Globus pallidus (tissue), 1 donor: ENCODE results near the gene FAM83G.
"Not testable (repeated sequence)": the region's sequence is repeated elsewhere in the genome, so short reads cannot be mapped to it uniquely, and the experiment has no call there.

Experiments used
- DNase-seq: peaks from one replicate; pipeline ENCODE4 v3.0.0-alpha.2; 2015; ENCODE audit warnings: low spot score

Gene FAM83G

DNA sequence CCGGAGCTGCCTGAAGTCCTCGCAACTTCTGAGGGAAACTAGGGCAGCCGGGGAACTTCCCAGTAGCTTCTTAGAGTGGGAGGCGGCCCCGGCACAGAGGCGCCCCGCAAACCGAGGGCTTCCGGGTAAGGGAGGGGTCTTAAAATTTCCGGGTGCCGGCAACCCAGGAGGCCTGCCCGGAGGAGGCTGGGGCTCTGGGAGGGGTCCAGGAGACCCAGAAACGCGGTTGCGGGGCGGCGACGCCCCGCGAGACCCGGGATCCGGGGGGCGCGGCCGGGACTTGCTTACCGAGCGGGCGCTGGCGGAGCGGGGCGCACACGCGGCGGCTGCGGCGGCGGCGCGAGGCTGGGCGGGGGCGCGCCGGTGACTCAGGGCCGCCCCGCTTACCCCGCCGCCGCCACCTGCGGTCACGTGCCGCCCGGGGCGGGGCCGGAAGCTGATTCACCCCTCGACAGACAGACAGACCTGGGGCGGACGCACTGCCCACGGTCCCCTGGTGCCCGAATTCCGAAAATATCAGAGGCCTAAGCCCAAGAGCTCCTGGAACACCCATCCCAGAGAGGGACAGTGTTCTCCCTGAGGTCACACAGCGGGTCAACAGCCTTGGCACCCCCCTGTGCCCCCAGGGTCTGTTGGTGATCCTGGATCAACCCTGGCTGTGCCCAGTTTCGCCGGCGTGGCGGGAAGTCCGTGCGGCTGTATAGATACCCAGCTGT lies at the start of gene FAM83G:
Gene FAM83G, minus strand, starts transcription at position 344 of the 716 bp plus-strand sequence. CDS start 723 bp downstream, outside the sequence.
- DNase-seq: no peak

DNA sequence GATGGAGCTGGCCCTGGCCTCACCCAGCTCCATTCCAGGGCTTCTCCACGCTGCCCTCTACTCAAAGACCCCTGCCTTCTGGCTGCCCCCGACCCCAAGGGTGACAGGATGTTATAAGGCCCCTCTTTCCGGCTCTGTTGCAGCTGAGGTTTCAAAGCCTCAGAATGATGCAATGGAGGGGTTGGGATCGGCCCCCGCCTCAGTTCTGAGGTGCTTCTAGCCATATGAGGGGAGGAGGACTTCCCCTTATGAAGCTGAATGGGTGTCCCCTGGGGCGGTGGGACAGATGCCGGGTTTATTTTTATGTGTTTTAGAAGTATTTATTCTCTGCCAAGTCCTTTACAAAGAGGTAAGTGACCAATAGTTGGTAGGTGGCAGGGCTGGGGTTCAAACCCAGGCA lies 44.3 kb upstream of the FAM83G start:
- not testable (repeated sequence) for DNase-seq

DNA sequence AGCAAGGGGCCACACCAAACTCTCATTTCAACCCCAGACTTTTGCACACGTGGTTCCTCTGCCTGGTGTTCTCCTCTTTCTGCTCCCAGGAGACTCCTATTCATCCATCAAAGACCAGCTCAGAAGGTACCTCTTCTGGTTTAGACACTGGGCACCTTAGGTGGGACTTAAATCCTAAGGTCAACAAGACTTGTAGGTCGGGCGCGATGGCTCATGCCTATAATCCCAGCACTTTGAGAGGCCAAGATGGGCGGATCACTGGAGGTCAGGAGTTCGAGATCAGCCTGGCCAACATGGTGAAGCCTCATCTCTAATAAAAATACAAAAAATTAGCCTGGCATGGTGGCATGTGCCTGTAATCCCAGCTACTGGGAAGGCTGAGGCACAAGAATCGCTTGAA lies 42.9 kb upstream of the FAM83G start:
- not testable (repeated sequence) for DNase-seq

DNA sequence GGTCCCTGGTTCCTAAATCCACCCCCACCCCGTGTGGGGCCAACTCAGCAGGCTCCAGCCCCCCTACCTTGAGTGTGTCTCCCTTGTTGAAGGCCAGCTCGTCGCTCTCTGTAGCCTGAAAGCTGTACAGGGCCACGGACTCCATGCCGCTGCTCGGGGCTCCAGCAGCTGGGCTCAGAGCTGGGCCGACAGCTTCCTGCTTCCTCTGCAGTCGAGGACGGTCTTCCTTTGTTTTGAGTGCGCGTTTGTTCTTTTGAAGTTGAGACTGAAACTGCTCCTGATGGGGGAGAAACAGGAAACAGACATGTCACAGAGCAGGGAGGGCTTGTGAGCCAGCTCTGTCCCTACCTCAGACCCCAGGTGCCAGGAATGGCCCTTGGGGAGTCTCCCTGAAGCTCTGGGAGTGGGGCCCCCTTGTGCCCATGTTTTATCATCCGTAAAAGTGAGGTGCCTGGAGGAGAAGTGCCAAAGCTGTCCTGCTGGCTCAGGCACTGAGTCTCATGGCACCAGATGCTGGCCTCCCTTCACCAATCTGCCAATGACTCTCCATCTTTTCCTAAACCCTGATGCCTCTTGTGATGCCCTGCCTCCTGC lies 42.3 kb upstream of the FAM83G start, which contains the start of gene GRAP:
Gene GRAP, minus strand, starts transcription at position 176 of the 594 bp plus-strand sequence. Its CDS starts 31 bp downstream, at position 145.
- not testable (repeated sequence) for DNase-seq

DNA sequence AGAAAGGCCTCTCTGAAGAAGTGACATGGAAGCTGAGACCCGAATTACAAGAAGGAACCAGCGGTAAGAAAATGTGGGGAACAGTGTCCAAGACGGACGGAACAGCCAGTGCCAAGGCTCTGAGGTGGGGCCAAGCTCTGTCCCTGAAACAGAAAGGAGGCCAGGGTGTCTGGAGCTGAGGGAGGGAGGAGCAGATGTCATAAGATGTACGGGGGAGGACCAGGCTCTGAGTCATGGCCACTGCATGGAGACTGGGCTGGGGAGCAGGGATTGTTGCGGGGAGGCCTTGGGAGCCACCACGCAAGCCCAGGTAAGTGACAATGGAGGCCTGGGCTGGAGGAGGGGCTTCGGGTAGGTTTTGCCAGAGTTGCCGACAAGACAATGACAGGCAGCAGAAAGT lies 40.1 kb upstream of the FAM83G start:
- DNase-seq: not testable (repeated sequence)

GRCh38 chr17:19043032-19043431 lies 38.5 kb upstream of the FAM83G start:
- DNase-seq: not testable (repeated sequence)

- DNase-seq: not testable (repeated sequence)
These were observed 37.8 kb upstream of the FAM83G start for GRCh38 chr17:19042369-19042768.

- DNase-seq: not testable (repeated sequence)
These were observed 37.3 kb upstream of the FAM83G start for GRCh38 chr17:19041871-19042270.

GRCh38 chr17:19040350-19040749 lies 35.8 kb upstream of the FAM83G start:
- DNase-seq: not testable (repeated sequence)

- DNase-seq: not testable (repeated sequence)
These were observed 34.2 kb upstream of the FAM83G start for GRCh38 chr17:19038730-19039129.

DNA sequence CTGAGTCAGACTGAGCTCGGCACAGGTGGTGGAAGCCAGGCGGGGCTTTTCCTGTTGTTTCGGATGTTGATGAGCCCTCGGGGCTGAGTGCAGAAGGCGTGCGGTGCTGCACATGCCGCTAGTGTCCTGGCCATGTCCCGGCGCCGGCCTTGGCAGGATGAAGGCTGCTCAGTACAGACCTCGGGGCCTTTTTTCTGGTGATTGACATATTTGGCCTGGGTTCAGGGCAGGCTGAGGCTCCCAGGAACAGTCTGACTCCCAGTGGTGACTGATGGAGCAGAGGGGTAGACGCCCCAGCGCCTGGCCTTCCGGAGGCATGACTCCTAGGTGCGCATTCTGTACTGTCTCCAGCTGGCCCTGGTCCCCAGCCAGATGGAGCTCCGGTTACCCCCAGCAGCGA lies 33.4 kb upstream of the FAM83G start:
- not testable (repeated sequence) for DNase-seq

DNA sequence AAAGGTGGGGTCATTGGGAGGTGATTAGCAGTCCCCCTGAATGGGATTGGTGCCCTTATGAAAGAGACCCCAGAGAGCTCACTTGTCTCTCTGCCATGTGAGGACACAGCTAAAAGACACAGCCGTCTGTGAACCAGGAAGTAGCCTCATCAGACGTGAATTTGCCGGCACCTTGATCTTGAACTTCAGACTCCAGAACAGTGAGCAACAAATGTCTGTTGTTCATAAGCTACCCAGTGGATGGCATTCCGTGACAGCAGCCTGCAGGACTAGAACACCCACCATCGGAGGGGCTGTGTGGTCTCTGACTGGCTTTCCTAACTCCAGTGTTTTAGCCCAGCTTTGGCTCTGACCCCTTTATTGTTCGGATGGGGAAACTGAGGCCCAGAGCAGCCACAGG lies 33.0 kb upstream of the FAM83G start:
- not testable (repeated sequence) for DNase-seq

DNA sequence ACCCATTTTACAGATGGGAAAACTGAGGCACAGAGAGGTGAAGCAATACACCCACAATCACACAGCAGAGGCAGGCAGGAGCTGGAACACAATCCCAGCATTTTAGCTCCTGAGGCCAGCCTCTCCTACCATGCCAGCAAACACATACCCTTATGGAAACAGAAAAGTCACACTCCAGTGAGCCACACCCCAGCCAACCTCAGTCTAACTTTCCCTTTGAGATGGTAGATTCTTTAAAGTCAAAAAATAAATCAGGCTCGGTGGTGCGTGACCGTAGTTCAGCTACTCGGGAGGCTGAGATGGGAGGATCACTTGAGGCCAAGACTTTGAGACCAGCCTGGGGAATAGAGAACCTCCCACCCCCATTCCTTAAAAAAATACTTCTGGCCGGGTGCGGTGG lies 31.6 kb upstream of the FAM83G start:
- not testable (repeated sequence) for DNase-seq

GRCh38 chr17:19032377-19032988 lies 27.9 kb upstream of the FAM83G start:
- DNase-seq: not testable (repeated sequence)

GRCh38 chr17:19031729-19032128 lies 27.2 kb upstream of the FAM83G start:
- not testable (repeated sequence) for DNase-seq

DNA sequence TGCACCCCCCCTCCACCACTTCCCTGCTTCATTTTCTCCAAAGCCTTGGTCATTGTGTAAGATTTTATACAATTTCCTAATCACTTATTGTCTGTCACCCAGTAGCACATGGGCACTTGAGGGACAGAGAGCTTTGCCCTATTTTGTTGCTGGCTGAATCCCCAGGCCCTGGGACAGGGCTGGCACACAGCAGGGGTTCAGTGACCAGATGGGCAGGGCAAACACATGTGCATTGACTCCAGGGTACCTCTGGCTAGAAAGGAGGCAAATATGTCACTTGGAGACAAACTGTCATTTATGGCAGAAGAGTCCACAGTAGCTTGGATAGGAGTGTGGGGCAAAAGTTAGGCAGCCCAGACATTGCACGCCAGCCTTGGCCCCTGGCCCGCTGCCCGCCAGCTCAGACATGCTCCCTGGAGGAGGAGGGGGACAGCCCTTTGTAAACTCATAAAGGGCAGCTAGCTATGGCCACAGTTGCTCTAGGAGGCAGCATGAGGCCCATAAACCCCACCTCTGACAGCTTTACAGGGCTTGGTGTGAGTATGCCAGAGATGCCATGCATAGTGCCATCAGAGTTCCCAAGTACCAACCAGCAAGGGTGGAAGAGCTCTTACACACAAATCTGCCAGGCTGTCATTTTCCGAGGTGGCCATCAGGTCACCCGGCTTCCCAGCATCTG lies 26.3 kb upstream of the FAM83G start:
- not testable (repeated sequence) for DNase-seq

GRCh38 chr17:19029740-19030139 lies 25.2 kb upstream of the FAM83G start:
- DNase-seq: not testable (repeated sequence)

DNA sequence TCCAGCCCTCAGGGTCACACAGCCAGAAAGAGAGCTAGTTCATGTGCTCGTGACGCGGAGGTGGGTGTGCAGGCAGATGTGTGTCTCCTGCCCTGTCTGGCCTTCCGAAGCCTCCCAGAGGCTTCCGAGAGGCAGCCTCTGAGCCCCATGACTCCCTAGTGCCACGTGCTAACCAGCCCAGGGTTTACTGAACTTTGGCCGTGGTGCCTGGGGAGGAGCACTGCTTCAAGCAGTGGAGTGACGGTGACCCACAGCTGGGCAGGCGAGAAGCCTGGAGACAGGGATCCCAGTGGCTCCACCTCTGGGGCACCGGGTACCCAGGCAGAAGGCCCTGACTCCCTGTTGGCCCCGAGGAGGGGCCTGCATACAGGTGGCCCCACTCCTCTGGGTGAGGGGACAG lies 24.1 kb upstream of the FAM83G start:
- DNase-seq: not testable (repeated sequence)

DNA sequence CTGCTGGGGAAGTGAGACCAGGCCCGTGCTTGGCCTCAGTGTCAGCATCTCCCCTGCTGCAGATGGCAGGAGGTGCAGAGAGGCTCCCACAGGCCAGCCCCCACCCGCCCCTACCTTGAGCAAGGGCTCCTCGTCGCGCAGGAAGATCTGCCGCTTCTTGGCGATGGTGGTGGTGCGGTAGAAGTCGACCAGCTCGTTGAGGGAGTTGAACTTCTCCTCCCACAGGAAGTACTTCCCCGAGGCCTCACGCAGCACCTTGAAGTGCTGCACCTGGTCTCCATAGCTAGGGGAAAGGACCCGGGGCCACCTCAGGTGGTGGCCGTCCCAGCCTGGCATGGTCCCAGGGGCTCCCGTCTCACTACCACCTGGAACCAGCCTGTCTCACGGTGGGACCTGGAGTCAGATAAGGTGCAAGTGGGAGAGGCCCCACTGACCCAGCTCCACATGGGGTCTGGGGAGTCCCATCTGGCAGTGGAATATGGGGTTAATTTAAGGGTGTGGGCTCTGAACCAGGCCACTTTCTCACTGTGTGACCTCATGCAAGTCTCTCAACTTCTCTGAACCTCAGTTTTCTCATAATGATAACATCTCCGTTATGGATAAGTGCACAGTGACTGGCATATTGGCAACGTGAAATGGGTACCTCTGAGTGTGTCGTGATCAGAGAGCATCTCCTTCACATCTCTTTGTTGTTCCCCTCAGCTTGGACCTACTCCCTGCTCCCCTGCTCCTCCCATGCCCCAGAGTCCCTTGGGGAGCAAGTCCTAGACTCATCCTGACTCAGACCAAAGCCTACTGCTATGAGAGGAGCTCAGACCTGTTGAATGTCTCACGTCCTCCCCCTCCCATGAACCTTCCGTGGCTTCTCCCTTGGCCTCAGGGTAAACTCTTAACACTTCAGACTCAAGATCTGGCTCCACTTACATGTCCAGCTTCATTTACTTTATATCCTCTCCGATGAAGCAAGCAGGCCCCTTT lies 19.8 kb upstream of the FAM83G start:
- no peak for DNase-seq

DNA sequence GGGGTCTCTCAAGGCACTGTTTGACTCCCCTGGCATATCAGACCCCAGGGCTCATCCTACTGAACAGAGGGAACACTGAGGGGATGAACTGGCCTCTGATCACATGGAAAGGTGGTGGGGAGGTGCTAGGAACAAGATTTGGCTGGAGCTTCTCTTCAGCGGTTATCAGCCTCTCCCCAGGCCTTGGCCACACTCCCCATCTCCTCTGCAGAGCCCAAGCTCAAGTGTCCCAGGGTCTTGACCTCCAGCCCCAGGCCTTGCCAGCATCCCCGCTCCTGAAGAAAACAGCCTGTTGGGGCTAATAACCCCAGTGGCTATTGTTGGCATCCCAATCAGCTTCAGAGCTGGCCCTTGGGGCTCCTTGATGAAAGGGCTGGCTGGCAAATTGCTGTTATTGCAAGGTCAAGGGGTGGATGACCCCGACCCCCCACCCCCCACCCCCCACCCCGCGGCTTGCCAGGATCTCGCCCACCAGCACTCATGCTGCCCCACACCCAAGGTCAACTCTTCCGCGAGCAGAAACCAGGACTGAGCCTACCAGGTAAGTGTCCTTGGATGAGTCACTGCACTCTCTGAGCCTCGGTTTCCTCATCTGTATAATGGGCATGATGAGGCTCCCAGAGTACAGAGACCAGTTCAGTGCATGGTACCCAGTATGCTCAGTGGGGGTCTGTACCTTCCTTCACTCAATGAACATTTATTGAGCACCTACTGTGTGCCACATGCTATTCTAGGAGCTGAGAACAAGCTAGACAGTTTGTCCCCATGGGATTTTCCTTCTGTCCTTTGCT lies 18.8 kb upstream of the FAM83G start:
- no peak for DNase-seq
